Measurements from ENCODE around the gene CALML3. TPM values are rescaled to one million over a fixed set of nuclear protein-coding genes. Genes with fewer than 3 reads are reported as not detected.

CALML3 gene
- total RNA-seq, 1 experiment from 2014 or later: not detected

- Histone ChIP-seq H3K4me1 (ENCODE audit: control insufficient read depth, insufficient read depth, low read length) (peaks cover 26% of the 10 kb centered on the region), H3K27ac (ENCODE audit: low read length) (no peak overlapping the region), H3K36me3 (ENCODE audit: control insufficient read depth, insufficient read depth, low read length) (no peaks in the 10 kb centered on the region), H3K9me3 (ENCODE audit: control insufficient read depth, insufficient read depth, low read depth, low read length) (no peaks in the 10 kb centered on the region), H3K27me3 (ENCODE audit: control insufficient read depth, insufficient read depth, low read length) (no peaks in the 10 kb centered on the region), H3K4me3 (ENCODE audit: low read depth in 2 of 2, low read length in 2 of 2) (no peak overlapping the region)
- CTCF ChIA-PET: no interaction called here
- BruUV-seq (replicated peaks): no TSS peak
- in situ Hi-C loops (cut with HindIII; ENCODE audit: low pct_unique_long_range_greater_than_20kb, low sequenced_read_pairs) (no loop called here), intact Hi-C loops (cut with micrococcal nuclease; ENCODE audit: unreplicated experiment) (no loop called here)
- no peak for TF ChIP-seq POLR2AphosphoS5 (IDR thresholded peaks at IDR 0.05; ENCODE audit: low read depth, low read length)
- TF ChIP-seq, protein P1, sequence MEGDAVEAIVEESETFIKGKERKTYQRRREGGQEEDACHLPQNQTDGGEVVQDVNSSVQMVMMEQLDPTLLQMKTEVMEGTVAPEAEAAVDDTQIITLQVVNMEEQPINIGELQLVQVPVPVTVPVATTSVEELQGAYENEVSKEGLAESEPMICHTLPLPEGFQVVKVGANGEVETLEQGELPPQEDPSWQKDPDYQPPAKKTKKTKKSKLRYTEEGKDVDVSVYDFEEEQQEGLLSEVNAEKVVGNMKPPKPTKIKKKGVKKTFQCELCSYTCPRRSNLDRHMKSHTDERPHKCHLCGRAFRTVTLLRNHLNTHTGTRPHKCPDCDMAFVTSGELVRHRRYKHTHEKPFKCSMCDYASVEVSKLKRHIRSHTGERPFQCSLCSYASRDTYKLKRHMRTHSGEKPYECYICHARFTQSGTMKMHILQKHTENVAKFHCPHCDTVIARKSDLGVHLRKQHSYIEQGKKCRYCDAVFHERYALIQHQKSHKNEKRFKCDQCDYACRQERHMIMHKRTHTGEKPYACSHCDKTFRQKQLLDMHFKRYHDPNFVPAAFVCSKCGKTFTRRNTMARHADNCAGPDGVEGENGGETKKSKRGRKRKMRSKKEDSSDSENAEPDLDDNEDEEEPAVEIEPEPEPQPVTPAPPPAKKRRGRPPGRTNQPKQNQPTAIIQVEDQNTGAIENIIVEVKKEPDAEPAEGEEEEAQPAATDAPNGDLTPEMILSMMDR (IDR thresholded peaks at IDR 0.05): no peak
- DNase-seq (ENCODE audit: low read depth, low spot score): no peak
- ATAC-seq: no peak
- POLR2A ChIA-PET: no interaction called here
Observed at GRCh38 chr10:5551531-5552375, 27.0 kb downstream of the CALML3 start.

- intact Hi-C loops (cut with micrococcal nuclease; ENCODE audit: unreplicated experiment): no loop called here
- Histone ChIP-seq H3K27ac (ENCODE audit: low read length) (no peak overlapping the region), H3K9me3 (ENCODE audit: control insufficient read depth, insufficient read depth, low read depth, low read length) (no peaks in the 10 kb centered on the region), H3K36me3 (ENCODE audit: control insufficient read depth, insufficient read depth, low read length) (no peaks in the 10 kb centered on the region), H3K27me3 (ENCODE audit: control insufficient read depth, insufficient read depth, low read length) (no peaks in the 10 kb centered on the region), H3K4me3 (ENCODE audit: low read depth in 2 of 2, low read length in 2 of 2) (no peak overlapping the region), H3K4me1 (ENCODE audit: control insufficient read depth, insufficient read depth, low read length) (peaks cover 17% of the 10 kb centered on the region)
- TF ChIP-seq REST (IDR thresholded peaks at IDR 0.05; ENCODE audit: insufficient read depth in 1 of 2, low read depth in 2 of 2, low read length in 1 of 2) (no peak), TCF7L2 (IDR thresholded peaks at IDR 0.05; ENCODE audit: low read depth, low read length) (no peak), SIN3A (IDR thresholded peaks at IDR 0.05; ENCODE audit: borderline replicate concordance, insufficient read depth, low read depth, low read length) (no peak), POLR2AphosphoS5 (IDR thresholded peaks at IDR 0.05; ENCODE audit: low read depth, low read length) (no peak)
- TF ChIP-seq, protein P1 (IDR thresholded peaks at IDR 0.05): no peak
- ATAC-seq (no peak), DNase-seq (ENCODE audit: low read depth, low spot score) (no peak)
- POLR2A ChIA-PET: no interaction called here
- in situ Hi-C loops (cut with HindIII; ENCODE audit: low pct_unique_long_range_greater_than_20kb, low sequenced_read_pairs): no loop called here
- BruUV-seq (replicated peaks): no TSS peak
- CTCF ChIA-PET: no interaction called here
Observed at GRCh38 chr10:5552376-5553321, 27.9 kb downstream of the CALML3 start.
